Measurements from ENCODE around the gene CABLES2.

DNA sequence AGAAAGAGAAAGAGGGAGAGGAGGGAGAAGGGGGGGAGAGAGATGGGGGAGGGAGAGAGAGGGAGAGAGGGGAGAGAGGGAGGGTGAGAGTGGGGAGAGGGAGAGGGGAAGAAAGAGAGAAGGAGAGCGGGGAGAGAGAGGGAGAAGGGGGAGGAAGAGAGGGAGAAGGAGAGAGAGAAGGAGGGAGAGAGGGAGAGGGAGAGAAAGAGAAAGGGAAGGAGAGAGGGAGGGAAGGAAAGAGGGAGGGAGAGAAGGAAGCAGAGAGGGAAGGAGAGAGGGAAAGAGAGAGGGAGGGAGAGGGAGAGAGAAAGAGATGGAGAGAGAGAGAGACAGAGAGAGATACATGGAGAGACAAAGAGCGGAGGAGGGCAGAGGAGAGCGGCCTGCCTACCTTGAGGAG is 44.9 kb upstream of the CABLES2 start:
- TF ChIP-seq, protein P1, sequence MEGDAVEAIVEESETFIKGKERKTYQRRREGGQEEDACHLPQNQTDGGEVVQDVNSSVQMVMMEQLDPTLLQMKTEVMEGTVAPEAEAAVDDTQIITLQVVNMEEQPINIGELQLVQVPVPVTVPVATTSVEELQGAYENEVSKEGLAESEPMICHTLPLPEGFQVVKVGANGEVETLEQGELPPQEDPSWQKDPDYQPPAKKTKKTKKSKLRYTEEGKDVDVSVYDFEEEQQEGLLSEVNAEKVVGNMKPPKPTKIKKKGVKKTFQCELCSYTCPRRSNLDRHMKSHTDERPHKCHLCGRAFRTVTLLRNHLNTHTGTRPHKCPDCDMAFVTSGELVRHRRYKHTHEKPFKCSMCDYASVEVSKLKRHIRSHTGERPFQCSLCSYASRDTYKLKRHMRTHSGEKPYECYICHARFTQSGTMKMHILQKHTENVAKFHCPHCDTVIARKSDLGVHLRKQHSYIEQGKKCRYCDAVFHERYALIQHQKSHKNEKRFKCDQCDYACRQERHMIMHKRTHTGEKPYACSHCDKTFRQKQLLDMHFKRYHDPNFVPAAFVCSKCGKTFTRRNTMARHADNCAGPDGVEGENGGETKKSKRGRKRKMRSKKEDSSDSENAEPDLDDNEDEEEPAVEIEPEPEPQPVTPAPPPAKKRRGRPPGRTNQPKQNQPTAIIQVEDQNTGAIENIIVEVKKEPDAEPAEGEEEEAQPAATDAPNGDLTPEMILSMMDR (IDR thresholded peaks at IDR 0.05) = no peak
- TF ChIP-seq EZH2 (IDR thresholded peaks at IDR 0.05) = no peak
- no peak for TF ChIP-seq EZH2phosphoT487 (IDR thresholded peaks at IDR 0.05)
